ENCODE results near the gene ZC3H4. TPM values are rescaled to one million over a fixed set of nuclear protein-coding genes. Genes with fewer than 3 reads are reported as not detected.
"Not testable (repeated sequence)": the region's sequence is repeated elsewhere in the genome, so short reads cannot be mapped to it uniquely, and the experiment has no call there.

The ZC3H4 gene
- total RNA-seq, 1 donor from 2014 or later: 35.4 TPM

DNA sequence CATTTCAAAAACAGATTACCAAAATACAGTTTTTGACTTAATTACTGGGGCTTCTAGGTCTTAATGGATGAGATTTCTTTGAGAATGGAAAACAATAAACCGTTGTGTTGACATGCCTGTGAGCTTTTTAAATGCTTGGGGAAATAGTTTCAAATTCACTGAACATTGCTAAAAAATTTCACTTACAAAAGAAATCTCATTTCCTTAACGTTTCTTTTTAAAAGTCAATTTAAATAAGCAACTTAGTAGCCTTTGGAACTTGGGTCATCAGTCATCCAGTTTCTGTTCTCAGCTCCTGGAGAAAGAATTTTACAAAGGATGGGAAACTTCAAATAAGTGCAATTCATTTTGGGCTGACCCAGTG, 4.4 kb downstream of the ZC3H4 start:
- no peak for DNase-seq (ENCODE audit: extremely low read depth, low read depth, low spot score)

DNA sequence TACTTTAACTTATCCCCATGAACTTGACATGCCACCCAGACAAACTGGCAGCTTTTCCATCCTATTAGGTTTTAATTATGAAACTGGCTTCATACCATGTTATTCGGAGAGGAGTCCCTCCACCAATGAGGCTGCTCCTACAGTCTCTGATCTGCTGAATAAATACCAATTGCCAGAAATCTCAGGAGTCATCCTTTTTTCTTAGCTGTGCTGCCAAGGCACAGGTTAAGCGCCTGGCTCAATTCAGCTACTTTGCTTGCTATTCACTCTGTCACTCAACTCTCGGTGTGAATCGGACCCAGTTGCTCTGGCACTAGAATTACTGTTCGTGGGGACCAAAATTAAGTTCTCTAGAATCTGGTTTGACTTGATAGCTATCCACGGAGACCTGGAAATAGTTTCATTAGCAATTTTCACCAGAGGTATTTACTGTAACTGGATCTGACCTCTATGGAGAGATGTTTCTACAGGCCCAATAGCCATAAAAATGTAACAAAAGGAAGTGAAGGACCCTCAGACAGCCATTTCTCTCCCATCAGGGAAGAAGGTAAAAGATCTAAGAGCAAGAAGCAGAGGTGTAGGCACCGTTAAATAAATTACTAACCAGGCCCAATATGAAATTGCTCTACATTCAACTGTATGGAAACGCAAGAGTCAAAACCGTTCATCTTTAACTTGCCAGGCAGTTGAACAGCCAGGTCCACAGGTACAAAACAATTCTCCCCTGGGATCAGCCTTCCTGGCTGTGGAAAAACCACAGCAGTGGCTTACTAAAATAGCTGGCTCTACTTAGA, 5.4 kb downstream of the ZC3H4 start:
- DNase-seq (ENCODE audit: extremely low read depth, low read depth, low spot score): no peak

DNA sequence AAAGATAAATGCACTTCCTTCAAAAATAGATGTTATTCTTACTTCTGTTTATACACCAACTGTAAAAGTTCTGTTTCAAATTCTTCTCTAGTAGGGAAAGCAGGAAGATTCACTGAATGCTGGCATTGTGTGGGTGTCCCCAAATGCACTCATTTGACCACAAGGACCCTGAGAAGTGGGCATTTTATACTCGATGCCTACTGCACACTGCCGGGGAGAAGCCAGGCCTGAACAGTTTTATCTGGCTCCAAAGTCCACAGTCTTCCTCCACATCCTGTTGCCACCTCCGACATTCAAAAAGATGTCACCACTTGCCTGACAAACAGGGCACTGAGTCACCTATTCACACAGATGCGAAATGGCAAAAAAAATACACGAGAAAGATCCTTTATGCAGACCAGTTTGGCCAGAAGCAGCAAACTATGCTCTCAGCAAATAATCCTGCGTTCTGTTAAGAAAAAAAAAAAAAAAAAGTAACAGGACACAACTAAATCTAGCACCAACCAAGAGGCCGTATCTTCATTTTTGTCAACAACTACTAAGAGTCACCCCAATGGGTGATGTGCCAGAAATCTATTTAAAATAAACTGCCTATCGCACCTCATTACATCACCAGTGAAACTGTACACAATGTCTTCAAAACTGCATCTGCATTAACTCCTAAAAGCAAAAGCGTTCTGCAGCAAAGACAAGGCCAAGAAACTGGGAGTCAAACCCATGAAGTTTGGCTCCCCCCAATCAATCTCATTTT, 6.2 kb downstream of the ZC3H4 start:
- no peak for DNase-seq (ENCODE audit: extremely low read depth, low read depth, low spot score)

DNA sequence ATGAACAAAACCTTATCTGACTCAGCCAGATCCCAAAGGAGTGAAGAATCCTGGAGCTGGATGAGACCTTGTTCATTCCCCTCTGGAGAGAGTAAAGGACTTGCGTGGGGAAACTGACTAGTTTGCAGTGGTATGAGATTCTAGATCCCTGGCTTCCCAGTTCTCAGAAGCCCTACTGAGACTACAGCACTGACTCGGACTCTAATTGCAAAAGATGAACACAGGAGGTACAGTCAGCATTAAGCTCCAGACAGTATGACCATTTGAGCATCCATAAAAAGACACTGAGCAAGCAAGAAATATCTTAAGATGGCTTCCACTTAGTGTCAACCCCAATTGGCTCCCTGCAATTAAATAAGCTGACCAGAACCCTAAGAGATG, 6.8 kb downstream of the ZC3H4 start:
- no peak for DNase-seq (ENCODE audit: extremely low read depth, low read depth, low spot score)

DNA sequence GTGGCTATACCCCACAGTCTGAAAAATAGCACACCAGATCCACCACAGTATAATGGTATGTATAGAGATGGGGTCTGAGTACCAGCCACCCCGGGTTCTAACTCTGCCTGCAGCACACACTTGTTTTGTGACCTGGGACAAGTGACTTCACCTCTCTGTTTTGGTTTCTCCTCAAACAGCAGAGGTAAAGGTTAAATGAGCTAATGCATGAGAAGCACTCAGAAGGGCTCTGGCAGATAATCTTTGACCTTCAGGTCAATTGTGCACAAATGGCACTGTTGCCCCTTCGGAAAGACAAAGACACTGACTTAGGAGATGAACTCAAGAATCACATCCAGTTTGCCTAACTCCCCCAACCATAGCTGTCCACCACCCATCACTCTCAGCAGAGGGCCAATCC, 7.7 kb downstream of the ZC3H4 start:
- DNase-seq (ENCODE audit: extremely low read depth, low read depth, low spot score): no peak

DNA sequence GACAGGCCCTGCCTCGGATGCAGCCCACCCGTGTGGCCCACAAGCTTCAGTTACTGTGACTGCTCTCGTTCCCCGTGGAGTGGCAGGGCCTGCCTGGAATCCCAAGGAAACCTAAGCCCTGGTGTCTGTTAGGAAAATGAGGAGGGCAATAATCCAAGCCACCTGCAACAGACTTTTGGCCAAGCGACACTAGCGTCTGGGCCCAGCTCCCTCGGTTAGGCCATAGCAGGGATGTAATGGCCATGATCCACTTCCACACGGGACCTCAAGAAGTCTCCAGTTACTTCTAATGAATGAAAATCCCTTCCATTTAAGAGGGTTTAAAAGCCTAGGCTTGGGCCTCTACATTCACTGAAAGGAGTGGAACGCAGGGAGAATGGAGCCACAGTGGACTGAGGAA, 8.9 kb downstream of the ZC3H4 start:
- no peak for DNase-seq (ENCODE audit: extremely low read depth, low read depth, low spot score)

DNA sequence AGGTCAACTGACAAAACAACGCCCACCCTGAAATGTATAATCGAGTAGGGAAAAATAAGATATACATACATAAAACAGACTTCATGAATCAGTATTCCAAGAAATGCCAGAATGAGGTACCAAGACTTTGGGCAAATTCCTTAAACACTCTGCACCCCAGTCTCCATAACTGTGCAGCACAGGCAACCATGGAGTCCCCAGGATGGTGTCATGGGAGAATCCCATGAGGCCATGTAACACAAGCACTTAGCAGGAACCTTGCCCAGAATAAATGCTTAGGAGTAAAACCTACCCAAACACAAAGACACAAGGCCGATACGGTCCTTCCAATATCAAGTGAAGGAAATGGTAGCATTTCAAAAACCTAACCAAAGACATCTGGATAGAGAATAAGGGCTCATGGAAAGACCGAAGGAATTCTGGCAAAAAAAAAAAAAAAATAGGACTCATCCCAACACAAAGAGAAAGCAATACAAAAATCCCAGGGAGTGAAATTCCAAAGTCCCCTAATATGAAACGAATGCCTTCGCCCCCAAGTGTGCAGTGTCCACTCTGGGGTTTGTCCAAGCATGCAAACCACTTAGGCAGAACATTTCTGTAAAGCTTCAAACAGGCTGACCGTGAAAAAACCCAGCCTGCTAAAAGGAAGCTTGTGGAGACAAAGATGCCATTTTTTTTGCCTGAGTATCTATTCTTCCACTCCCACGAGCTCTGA, 11.1 kb downstream of the ZC3H4 start:
- no peak for DNase-seq (ENCODE audit: extremely low read depth, low read depth, low spot score)

DNA sequence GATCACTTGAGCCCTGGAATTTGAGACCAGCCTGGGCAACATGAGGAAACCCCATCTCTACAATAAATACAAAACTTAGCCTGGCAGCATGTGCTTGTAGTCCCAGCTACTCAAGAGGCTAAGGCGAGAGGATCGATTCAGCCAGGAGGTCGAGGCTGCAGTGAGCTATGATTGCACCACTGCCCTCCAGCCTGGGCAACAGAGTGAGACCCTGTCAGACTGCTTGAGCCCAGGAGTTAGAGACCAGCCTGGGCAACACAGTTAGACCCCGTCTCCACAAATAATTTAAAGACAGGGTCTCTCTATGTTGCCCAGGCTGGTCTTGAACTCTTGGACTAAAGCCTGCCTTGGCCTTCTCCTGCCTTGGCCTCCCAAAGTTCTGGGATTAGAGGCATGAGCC, 12.5 kb downstream of the ZC3H4 start:
- not testable (repeated sequence) for DNase-seq (ENCODE audit: extremely low read depth, low read depth, low spot score)

DNA sequence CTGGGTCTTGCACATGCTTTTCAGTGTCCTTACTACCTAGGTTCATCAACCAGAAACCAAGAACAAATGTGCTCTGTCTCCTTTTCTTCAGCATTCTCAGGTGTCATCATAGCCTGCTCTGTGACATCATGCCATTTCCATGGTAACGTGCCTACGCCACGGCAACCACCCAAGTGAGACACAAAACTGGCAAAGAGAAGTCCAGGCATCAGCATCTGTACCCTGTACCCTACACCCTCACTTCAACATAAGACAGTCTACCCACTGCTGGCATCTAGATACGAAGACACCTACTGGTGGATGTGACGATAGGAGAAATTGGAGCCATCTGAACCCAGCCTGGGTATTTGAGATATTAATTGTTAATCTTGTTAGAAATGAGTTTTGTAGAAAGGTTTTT, 13.3 kb downstream of the ZC3H4 start:
- DNase-seq (ENCODE audit: extremely low read depth, low read depth, low spot score): no peak

DNA sequence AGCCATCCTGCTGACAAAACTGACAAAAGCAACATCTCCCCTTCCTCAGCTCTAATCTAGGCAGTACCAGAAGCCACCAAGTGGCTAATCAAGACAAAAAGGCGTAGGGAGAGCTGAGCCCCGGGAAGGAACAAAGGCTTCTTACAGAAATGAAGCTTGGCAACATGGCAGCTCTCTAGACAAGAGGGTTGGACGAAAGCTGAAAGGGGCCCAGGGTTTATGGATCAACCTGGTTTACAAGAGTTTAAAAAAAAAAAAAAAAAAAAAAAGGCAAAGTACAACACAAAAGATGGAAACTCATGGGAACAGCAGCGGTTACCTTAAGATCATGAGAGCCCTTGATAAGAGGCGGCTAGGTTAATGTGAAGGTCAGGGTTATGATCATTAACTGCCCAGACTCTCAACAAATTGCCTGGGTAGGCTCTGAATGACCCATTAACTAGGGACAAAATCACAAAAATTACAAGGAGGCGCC, 14.0 kb downstream of the ZC3H4 start:
- DNase-seq (ENCODE audit: extremely low read depth, low read depth, low spot score): no peak

DNA sequence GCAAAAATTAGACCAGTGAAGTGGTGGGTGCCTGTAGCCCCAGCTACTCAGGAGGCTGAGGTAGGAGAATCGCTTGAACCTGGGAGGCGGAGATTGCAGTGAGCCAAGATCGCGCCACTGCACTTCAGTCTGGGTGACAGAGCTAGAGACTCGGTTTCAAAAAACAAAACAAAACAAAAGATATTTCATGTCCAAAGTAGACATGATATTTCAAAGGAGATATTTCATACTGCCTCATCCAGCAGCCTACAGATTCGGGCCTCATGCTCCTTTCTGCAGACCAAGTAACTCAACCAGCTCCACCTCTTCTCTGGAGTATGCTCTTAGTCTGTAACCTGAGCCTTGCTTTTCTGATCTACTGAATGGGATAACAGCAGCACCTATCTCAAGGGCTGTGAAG, 15.0 kb downstream of the ZC3H4 start:
- DNase-seq (ENCODE audit: extremely low read depth, low read depth, low spot score): no peak

DNA sequence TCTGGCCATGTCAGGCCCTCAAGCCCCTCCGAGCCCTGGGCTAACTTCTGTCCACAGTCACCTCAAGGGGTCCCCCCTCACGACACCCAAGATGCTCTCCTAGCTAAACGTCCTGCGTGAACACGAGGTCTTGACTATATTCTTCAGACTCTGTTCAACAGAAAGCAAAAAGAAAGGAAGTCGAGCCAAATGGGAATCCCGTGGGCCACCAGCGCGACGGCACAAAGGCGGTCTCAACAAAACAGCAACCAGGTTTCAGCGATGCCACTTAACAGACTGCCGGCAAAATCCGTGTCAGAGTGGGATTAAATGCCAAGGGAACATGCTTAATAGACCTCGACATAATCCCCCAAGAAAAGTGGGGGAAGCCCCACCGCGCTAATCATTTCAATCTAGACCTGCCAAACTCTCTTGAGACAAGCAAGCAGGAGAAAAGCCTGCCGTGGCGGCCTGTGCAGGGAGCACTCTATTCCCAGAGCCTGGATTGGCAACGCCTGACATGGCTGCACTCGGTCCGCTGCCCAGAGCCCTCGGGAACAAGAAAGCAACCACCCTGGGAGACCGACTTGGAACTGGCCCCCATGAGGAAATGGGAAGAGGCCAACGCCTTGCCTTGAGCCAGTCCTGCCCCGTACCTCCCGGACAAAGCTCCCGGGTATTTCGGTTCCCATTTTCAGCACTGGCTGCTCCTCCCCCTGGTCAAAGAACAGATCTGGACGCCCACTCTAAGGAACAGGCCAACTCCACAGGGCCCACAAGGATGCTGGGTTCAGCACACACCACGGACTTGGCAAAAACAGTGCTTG, 16.0 kb downstream of the ZC3H4 start:
- DNase-seq (ENCODE audit: extremely low read depth, low read depth, low spot score): no peak

DNA sequence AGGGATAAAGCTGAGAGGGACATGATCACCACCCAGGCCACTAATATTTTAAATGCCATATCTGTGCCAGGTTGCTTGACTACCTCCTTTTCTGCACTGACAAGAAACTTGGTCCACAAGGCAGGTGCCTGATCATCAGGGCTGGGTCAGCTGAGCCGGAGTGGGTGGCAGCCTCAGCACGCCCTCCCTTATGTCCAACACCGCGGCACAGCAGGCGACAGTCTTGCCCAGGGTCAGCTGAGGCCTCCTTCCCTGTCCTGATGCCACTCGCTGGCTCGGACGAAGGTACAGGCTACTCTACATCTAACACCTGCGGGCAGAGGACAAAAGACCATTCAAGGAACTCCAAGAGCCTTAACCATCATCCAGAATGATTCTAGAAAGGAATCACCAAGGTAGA, 16.9 kb downstream of the ZC3H4 start:
- no peak for DNase-seq (ENCODE audit: extremely low read depth, low read depth, low spot score)

DNA sequence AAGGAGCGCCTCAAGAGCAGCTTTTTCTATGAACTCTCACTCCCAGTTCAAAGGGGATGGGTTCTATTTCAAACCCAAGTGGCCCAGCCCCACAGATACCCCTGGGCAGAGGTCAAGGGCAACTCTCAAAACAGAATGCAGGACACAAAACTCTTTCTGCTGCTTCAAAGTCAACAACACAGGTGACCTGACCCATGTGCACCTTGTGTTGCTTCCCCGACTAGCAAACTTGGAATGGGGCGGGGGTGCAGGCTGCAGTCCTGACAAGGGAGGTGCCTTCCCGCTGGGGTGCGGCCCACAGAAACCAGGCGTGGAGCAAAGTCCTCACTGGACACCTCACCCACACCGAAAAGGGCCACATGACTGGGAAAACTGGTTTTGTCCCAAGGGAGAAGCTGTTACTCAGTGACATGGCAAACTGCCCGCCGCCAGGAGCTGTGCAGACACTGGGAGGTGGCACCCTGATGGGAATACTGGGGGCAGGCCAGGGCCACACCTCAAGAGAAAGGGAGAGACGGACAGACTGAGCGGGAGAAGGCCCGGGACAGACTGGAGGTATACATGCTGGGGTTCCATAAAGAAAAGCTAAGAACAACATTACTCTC, 17.4 kb downstream of the ZC3H4 start:
- DNase-seq (ENCODE audit: extremely low read depth, low read depth, low spot score): no peak

DNA sequence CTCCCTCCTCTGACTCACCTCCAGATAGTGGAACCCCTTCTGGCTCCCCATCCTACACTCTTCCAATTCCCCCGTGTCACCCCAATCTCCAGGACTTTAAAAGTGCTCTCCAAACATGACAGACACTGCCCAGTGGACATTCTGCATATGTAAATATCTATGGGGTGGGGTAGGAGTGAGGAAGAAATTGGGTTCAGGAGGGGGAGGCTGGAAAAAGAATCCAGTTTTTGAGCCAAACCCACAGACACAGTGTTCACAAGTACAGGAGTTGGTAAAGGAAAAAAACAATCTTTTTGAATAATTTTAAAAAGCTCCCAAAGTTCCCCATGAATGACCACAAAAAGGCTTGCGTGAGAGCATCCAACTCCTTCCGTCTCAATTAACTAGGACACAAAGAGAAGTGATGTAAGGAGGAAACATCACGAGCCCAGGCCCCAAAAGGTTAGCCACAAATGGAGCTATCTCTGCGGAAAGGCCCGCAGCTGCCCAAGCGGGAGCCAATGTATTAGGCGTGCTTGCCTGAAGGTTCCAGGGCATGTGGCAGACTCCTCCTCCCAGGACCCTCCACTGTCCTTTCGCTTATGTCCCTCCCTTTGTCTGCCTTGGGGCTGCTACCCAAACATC, 18.0 kb downstream of the ZC3H4 start:
- DNase-seq (ENCODE audit: extremely low read depth, low read depth, low spot score): no peak

DNA sequence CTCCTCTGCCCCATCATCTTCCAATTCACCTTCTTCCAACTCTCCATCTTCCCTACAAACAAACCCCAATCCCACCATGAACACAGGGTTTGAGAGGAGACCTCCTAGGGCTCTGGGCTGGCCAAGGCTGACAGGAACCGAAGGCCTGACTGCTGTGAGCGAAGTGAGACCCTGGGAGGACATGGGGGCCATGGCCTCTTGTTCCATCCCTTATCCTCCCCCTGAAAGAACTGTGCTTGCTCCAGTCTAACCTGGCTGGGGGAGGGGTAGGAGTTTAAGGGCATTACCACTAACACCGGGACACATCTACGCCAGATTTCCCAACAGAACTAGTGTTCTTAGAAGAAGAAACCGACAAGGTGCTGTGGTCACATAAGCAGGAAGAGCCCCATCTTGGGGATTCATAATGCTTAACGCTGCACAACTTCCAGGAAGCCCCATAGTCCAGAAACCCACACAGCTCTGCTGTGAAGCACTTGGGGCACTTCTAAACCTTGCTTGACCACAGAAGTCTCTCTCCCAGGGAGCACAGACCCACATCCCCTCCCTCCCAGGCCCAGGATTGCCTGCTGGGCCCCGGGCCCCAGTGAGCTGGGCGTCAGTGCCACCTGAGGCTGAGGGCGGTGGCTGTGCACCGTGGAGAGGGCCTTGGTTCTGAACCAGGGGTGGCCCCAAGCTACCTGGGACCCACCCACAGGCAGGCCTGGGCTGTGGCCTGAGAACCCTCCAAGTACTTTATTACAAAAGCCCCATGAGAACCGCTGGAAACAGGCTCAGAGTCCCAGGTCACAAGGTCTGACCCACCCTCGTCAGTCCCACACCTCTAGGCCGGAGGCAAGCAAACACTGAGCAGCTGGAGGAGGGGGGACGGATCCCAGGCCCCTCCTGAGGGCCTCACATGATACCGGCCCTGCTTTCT, 18.8 kb downstream of the ZC3H4 start:
- no peak for DNase-seq (ENCODE audit: extremely low read depth, low read depth, low spot score)

DNA sequence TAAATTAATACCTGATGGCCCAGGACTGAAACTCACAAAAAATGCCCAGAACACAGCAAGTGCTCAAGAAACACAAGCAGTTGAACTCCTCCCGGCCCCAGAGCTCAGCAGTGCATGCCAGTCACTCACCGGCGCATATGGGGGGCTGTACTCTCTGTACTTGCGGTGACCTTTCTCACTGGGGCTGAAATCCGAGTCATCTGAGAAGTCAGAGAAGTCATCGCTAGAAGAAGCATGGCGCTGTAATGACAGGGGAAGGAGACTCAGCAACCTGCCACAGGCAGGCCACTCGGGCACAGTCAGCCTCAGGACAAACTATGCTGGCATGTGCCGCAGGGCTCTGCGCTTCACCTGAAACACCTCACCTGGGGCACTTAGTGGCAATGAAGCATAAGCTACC, 19.7 kb downstream of the ZC3H4 start:
- no peak for DNase-seq (ENCODE audit: extremely low read depth, low read depth, low spot score)

DNA sequence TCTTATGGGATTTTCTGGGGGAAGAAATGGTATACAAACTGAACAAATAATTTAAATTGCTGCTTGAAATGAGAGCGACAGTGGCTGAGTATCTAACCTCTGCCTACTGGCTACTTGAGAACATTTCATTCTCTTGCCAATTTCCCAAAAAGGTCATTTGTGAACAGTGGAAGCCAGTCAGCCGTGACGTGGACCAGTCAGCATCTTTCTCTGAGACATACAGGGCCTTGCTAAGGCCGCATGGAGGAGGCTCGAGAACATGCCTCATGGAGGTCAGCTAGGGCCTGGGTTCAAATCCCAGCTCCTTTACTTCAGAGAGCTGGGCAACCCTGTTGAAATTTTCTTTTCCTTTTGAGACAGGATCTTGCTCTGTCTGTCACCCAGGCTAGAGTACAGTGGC, 20.3 kb downstream of the ZC3H4 start:
- DNase-seq (ENCODE audit: extremely low read depth, low read depth, low spot score): no peak

DNA sequence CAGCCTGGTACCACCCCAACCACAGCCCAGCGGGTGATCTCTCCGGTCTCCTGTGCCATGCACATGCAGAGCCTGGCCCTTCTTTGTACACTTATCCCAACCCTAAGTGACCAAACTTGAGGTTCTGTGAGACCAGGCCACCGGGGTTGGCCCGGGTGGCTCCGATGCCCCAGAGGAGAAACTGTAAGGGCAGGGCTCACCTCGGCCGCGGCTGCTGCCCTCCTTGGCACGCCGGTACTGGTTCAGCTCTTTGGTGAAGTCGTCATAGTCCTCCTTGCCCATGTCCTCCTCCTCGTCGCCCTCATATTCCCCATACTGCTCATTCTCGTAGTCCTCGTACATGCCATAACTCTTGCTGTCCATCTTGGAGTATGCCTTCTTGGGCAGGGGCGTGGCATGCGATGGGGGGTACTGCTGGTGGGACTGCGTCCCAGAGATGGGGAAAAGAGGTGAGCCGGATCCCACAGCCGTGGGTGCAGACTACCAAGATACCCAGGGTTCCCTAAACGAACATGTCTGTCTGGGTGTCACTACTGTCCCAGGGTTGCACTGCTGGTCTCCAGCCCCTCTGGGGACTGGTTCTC, 23.7 kb downstream of the ZC3H4 start:
- DNase-seq (ENCODE audit: extremely low read depth, low read depth, low spot score): no peak
